ENCODE results near the gene TRIM10. TPM values are rescaled to one million over a fixed set of nuclear protein-coding genes. Genes with fewer than 3 reads are reported as not detected.

TRIM10 gene
- total and polyA plus RNA-seq, 2 experiments from 2014 or later = 0.31 TPM; not detected in 1

DNA sequence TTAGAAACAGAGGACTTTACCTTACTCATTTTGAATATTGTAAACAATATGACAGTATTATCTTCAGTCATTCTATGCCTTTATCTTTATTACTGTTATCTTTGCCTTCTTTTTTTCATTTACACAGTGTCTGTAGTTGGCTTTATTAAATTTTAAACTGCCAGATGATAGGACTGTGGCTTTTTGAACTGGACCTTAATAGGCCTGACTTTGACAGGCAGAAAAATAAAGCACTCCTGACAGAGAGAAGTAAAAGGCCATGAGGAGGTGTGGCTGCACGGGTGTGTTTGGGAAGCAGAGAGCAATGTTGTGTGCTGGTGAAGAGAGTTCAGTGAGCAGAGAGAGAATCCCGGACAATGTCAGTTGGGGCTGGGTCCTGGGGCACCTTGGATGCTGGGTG is 17.2 kb downstream of the TRIM10 start:
- Mint-ChIP-seq H3K4me3 (no peak overlapping the region), H3K36me3 (ENCODE audit: low read depth) (no peaks in the 10 kb centered on the region), H3K4me1 (peaks cover 5% of the 10 kb centered on the region), H3K27me3 (ENCODE audit: insufficient read depth, low read depth, poor library complexity) (peaks cover 2% of the 10 kb centered on the region), H3K27ac (no peak overlapping the region), H3K9me3 (no peaks in the 10 kb centered on the region)
- H3K27me3 ChIP-seq (ENCODE audit: insufficient read depth) = no peaks in the 10 kb centered on the region
- H3K79me2 ChIP-seq (replicated peaks; ENCODE audit: insufficient read depth) = no peaks in the 10 kb centered on the region
- TF ChIP-seq CREB1 (CRISPR knock-in tag; IDR thresholded peaks at IDR 0.05; ENCODE audit: low read depth) (no peak), ZNF331 (CRISPR knock-in tag; IDR thresholded peaks at IDR 0.05; ENCODE audit: low read depth) (no peak), EZH2 (IDR thresholded peaks at IDR 0.05; ENCODE audit: low read depth, unreplicated experiment) (no peak), STAT1 (IDR thresholded peaks at IDR 0.05; ENCODE audit: unreplicated experiment) (no peak), JUNB (IDR thresholded peaks at IDR 0.05; ENCODE audit: unreplicated experiment) (no peak), ZNF114 (CRISPR knock-in tag; IDR thresholded peaks at IDR 0.05) (no peak)
- no peak overlapping the region for H3K27ac ChIP-seq (ENCODE audit: low read depth)
- no peak overlapping the region for H2AFZ ChIP-seq
- no peak overlapping the region for H3K4me3 ChIP-seq
- H3K4me2 ChIP-seq = no peak overlapping the region
- H3F3A ChIP-seq (replicated peaks; ENCODE audit: low read depth) = no peaks in the 10 kb centered on the region
- ATAC-seq (no peak), DNase-seq (ENCODE audit: low spot score) (no peak)
- H3K4me1 ChIP-seq (ENCODE audit: insufficient read depth) = no peaks in the 10 kb centered on the region
- H3K36me3 ChIP-seq (ENCODE audit: insufficient read depth) = no peaks in the 10 kb centered on the region
- no peaks in the 10 kb centered on the region for H4K20me1 ChIP-seq (replicated peaks; ENCODE audit: insufficient read depth)
- no peaks in the 10 kb centered on the region for H3K9me2 ChIP-seq (ENCODE audit: insufficient read depth)

DNA sequence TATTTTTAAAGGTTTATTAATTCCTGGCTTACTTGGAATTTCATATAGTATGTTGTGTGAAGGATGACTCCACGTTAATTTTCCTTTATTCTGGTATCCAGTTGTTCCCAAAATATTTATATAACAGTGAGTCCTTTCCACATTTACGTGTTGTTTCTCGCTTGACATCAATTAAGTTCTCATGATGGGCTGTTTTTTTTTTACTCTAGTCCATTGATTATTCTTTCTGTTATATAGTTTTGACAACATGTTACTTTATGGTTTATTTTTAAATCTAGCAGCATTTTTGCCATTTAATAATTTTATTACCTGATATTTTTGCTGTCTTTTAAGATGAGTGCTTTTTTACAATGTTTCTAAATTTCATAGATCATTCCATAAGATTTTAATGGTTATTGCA is 18.3 kb downstream of the TRIM10 start:
- H3K27me3 Mint-ChIP-seq (ENCODE audit: insufficient read depth, low read depth, poor library complexity) = peaks cover 2% of the 10 kb centered on the region
- H3K27ac Mint-ChIP-seq = no peak overlapping the region
- H4K20me1 ChIP-seq (replicated peaks; ENCODE audit: insufficient read depth) = no peaks in the 10 kb centered on the region
- no peaks in the 10 kb centered on the region for H3K36me3 ChIP-seq (ENCODE audit: insufficient read depth)
- ATAC-seq = no peak
- no peak overlapping the region for H3K27ac ChIP-seq (ENCODE audit: low read depth)
- no peaks in the 10 kb centered on the region for H3K79me2 ChIP-seq (replicated peaks; ENCODE audit: insufficient read depth)
- DNase-seq (ENCODE audit: low spot score) = no peak
- H3K27me3 ChIP-seq (ENCODE audit: insufficient read depth) = no peaks in the 10 kb centered on the region
- no peaks in the 10 kb centered on the region for H3F3A ChIP-seq (replicated peaks; ENCODE audit: low read depth)
- no peaks in the 10 kb centered on the region for H3K4me1 ChIP-seq (ENCODE audit: insufficient read depth)
- H3K9me2 ChIP-seq (ENCODE audit: insufficient read depth) = no peaks in the 10 kb centered on the region
- peaks cover 5% of the 10 kb centered on the region for H3K4me1 Mint-ChIP-seq
- H3K4me2 ChIP-seq = no peak overlapping the region
- no peak overlapping the region for H3K4me3 ChIP-seq
- no peaks in the 10 kb centered on the region for H3K36me3 Mint-ChIP-seq (ENCODE audit: low read depth)
- H2AFZ ChIP-seq = no peak overlapping the region
- no peak overlapping the region for H3K4me3 Mint-ChIP-seq
- H3K9me3 Mint-ChIP-seq = no peaks in the 10 kb centered on the region
- TF ChIP-seq REST (IDR thresholded peaks at IDR 0.05; ENCODE audit: unreplicated experiment) = no peak
- no peak for TF ChIP-seq EZH2 (IDR thresholded peaks at IDR 0.05; ENCODE audit: low read depth, unreplicated experiment)
- TF ChIP-seq NANOG (IDR thresholded peaks at IDR 0.05; ENCODE audit: borderline replicate concordance) = no peak
- TF ChIP-seq, protein P1, sequence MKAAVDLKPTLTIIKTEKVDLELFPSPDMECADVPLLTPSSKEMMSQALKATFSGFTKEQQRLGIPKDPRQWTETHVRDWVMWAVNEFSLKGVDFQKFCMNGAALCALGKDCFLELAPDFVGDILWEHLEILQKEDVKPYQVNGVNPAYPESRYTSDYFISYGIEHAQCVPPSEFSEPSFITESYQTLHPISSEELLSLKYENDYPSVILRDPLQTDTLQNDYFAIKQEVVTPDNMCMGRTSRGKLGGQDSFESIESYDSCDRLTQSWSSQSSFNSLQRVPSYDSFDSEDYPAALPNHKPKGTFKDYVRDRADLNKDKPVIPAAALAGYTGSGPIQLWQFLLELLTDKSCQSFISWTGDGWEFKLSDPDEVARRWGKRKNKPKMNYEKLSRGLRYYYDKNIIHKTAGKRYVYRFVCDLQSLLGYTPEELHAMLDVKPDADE (IDR thresholded peaks at IDR 0.05) = no peak
- TF ChIP-seq ZNF114 (CRISPR knock-in tag; IDR thresholded peaks at IDR 0.05) = no peak
- TF ChIP-seq POLR2AphosphoS5 (IDR thresholded peaks at IDR 0.05; ENCODE audit: low read depth) = no peak
- no peak for TF ChIP-seq ZNF462 (CRISPR knock-in tag; IDR thresholded peaks at IDR 0.05)
- TF ChIP-seq JUNB (IDR thresholded peaks at IDR 0.05; ENCODE audit: unreplicated experiment) = no peak
- no peak for TF ChIP-seq EZH2phosphoT487 (IDR thresholded peaks at IDR 0.05; ENCODE audit: unreplicated experiment)
- TF ChIP-seq ZNF331 (CRISPR knock-in tag; IDR thresholded peaks at IDR 0.05; ENCODE audit: low read depth) = no peak
- TF ChIP-seq STAT1 (IDR thresholded peaks at IDR 0.05; ENCODE audit: unreplicated experiment) = no peak
- TF ChIP-seq CREB1 (CRISPR knock-in tag; IDR thresholded peaks at IDR 0.05; ENCODE audit: low read depth) = no peak

Measured in GM23338 (cell line).